Thymus (tissue), 11 donors: ENCODE data around the gene HOATZ. TPM values are rescaled to one million over a fixed set of nuclear protein-coding genes. Genes with fewer than 3 reads are reported as not detected.

Experiments used
- DNase-seq, 9 donors: peaks; one replicate each; pipeline ENCODE4 v3.0.0-alpha.2; 2013; ENCODE audit warnings: low spot score in 9 of 9, low read depth in 6 of 9, missing footprints in 1 of 9
- H3K27ac ChIP-seq, 2 donors: one replicate each; pipeline ENCODE4 v1.5.1; 2013; ENCODE audit warnings: control low read depth in 1 of 2, low read depth in 1 of 2, low read length in 1 of 2, mild to moderate bottlenecking in 1 of 2, moderate library complexity in 1 of 2
- H3K27me3 ChIP-seq, 2 donors: one replicate each; pipeline ENCODE4 v1.5.1; 2013; ENCODE audit warnings: low read length in 1 of 2; ENCODE audit not compliant: control insufficient read depth in 2 of 2, insufficient read depth in 1 of 2
- H3K36me3 ChIP-seq, 2 donors: one replicate each; pipeline ENCODE4 v1.5.1; 2013; ENCODE audit warnings: low read length in 1 of 2, mild to moderate bottlenecking in 1 of 2, moderate library complexity in 1 of 2; ENCODE audit not compliant: control insufficient read depth in 2 of 2, insufficient read depth in 2 of 2
- H3K4me1 ChIP-seq, 2 donors: one replicate each; pipeline ENCODE4 v1.5.1; 2013; ENCODE audit warnings: low read length in 2 of 2; ENCODE audit not compliant: control insufficient read depth in 2 of 2, insufficient read depth in 2 of 2
- H3K4me3 ChIP-seq, 2 donors: one replicate each; pipeline ENCODE4 v1.5.1; 2013; ENCODE audit warnings: low read length in 2 of 2, control low read depth in 1 of 2, mild to moderate bottlenecking in 1 of 2
- H3K9me3 ChIP-seq, 2 donors: one replicate each; pipeline ENCODE4 v1.5.1; 2013; ENCODE audit warnings: low read length in 1 of 2, mild to moderate bottlenecking in 1 of 2; ENCODE audit not compliant: control insufficient read depth in 2 of 2, insufficient read depth in 1 of 2
- WGBS: extraction: QIAGEN DNeasy Blood & Tissue Kit; methylation state at CpG from one replicate; pipeline ENCODE4 v1.1.7; 2013; 5-methylcytosine and 5-hydroxymethylcytosine counted together
- polyA plus RNA-seq: library from polyadenylated mRNA; stranded (reverse); fragments of 200-250 nt; gene quantifications from one replicate; pipeline ENCODE4 v1.2.3, GENCODE V29; 2013
- total RNA-seq: library from RNA; stranded (reverse); fragments of 120-200 nt; gene quantifications from one replicate; pipeline ENCODE4 v1.2.4, GENCODE V29; 2013
- donor health status: healthy.

The HOATZ gene
- total and polyA plus RNA-seq, 2 donors, result 0.19 to 1.2 TPM

DNA sequence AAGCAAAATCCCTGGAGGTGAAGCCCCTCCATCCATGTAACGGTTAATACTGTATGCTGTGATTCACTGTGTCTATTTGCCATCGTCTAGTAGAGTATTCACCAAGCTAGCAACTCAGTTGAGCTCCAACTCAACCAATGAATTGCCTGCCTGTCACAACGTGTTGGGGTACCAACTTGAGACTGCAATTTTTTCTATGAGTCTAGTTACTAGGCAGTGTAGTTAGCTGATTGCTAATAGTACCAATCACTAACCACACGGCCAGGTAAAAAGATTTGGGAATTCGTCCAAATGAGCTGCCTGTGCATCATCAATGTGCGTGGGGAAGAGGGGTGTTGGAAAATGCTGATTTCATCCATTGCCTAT is 1.4 kb upstream of the HOATZ start:
- whole genome bisulfite sequencing, result 40% methylated on average over 6 of the region's 6 CpGs
- Histone ChIP-seq H3K4me1 (peaks cover 6 to 11% of the 10 kb centered on the region in 2 donors), H3K9me3 (no peaks in the 10 kb centered on the region), H3K4me3 (no peak overlapping the region), H3K27me3 (peaks cover 32 to 43% of the 10 kb centered on the region in 2 donors), H3K36me3 (no peaks in the 10 kb centered on the region), H3K27ac (no peak overlapping the region)
- DNase-seq, result no peak

DNA sequence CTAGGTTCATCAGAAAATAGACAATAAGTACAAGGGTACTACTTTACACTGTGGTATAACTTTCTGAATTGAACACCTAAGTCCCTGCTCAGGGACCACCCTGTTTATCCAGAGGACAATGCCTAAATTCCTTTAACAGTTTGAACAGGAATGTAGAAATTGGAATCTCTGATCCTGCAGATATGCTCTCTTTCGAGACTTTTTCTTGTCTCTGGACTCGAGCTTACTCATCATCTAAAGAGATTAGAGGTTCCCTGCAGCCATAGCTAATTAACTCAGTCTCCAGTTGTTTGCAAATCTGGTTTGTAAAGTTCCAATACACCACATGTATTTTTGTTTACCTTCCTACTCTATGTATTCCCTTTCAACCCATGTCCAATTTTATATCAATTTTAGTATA is 1.0 kb downstream of the HOATZ start:
- peaks cover 32 to 38% of the 10 kb centered on the region in 2 donors for H3K27me3 ChIP-seq
- WGBS, result 93% methylated on average over 2 of the region's 2 CpGs
- no peak overlapping the region for H3K4me3 ChIP-seq

DNA sequence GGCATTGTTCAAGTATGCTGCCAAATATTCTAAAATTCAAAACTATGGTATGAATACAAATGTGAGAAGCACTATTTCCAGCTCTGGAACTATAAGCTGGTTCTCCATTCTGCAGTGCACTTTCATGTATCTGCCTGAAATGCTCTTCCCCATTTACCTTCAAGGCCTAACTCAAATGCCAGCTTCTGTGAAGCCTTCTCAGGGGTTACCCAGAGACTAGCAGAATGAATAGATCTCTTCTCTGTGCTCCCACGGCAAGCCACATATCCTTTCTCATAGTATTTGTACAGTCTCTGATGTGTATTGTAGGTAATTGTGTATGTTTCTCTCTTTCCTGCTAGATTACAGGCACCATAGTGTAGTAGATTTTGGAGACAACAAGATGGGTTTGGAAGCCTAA is 4.1 kb downstream of the HOATZ start:
- no peak overlapping the region for H3K27ac ChIP-seq
- H3K9me3 ChIP-seq, result no peaks in the 10 kb centered on the region
- no peaks in the 10 kb centered on the region for H3K36me3 ChIP-seq
- peaks cover 3 to 8% of the 10 kb centered on the region in 2 donors for H3K4me1 ChIP-seq
- no peak overlapping the region for H3K4me3 ChIP-seq
- WGBS, result 98% methylated on average over 1 of the region's 1 CpG
- H3K27me3 ChIP-seq, result peaks cover 13 to 15% of the 10 kb centered on the region in 2 donors
- no peak for DNase-seq

More for the DNA sequence above, 1.0 kb downstream of the HOATZ start:
- no peaks in the 10 kb centered on the region for H3K36me3 ChIP-seq
- DNase-seq, result no peak
- no peaks in the 10 kb centered on the region for H3K9me3 ChIP-seq
- peaks cover 6 to 11% of the 10 kb centered on the region in 2 donors for H3K4me1 ChIP-seq
- H3K27ac ChIP-seq, result no peak overlapping the region

DNA sequence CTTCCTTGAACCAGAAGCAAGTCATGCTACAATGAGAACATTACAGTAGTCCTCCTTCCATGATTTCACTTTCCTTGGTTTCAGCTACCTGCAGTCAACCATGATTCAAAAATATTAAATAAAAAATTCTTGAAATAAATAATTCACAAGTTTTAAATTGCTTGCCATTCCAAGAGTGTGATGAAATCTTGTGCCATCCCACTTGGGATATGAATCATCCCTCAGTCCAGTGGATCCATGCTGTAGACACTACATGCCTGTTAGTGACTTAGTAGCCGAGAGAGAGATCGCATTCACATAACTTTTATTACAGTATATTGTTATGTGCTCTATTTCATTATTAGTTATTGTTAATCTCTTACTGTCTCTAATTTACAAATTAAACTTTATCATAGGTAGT is 6.0 kb downstream of the HOATZ start:
- no peak overlapping the region for H3K27ac ChIP-seq
- no peak for DNase-seq
- H3K4me1 ChIP-seq, result no peaks in the 10 kb centered on the region
- H3K4me3 ChIP-seq, result no peak overlapping the region
- H3K27me3 ChIP-seq, result no peaks in the 10 kb centered on the region
- no peaks in the 10 kb centered on the region for H3K9me3 ChIP-seq
- no peaks in the 10 kb centered on the region for H3K36me3 ChIP-seq
- 97% methylated on average over 2 of the region's 2 CpGs for WGBS

DNA sequence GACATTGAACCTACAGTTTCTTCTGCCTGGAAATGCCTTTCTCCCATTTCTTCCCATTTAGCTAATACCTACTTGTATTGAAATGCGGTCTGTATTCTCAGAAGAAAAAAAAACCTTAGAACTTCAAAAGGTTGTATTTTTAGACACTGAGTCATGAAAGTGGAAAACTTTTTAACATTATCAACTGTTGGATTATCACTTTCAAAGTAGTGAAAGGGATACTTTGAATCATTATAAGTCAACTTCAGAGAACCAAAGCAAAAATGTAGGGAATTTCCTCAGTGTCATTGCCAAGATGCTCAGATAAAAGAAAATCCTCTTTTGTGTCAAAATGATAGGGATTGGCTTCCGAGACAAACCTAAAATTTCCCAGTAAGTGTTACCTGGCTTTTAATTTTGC is 6.6 kb downstream of the HOATZ start:
- Histone ChIP-seq H3K36me3 (no peaks in the 10 kb centered on the region), H3K4me1 (no peaks in the 10 kb centered on the region), H3K9me3 (no peaks in the 10 kb centered on the region), H3K27me3 (no peaks in the 10 kb centered on the region), H3K27ac (no peak overlapping the region), H3K4me3 (no peak overlapping the region)
- no peak for DNase-seq
- 94% methylated on average over 2 of the region's 2 CpGs for WGBS

DNA sequence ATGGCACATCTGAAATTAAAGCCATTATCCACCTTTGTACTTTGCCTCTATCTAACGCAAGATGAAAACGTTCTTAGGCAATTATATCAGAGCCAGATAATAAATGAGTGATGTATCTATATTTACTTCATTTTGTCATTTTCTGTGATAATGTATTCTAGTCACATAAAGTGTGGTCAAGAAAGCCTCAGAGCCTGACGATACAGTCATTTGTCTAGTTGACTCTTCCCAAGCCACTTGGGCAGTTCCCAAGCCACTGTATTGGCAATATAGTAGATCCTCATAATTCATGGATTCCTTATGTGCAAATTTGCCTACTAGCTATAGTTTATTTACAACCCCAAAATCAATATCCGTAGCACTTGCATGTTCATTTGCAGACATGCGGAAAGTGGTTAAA is 7.8 kb downstream of the HOATZ start:
- no peak overlapping the region for H3K27ac ChIP-seq
- no peaks in the 10 kb centered on the region for H3K9me3 ChIP-seq
- WGBS, result 98% methylated on average over 5 of the region's 5 CpGs
- H3K27me3 ChIP-seq, result no peaks in the 10 kb centered on the region
- H3K4me3 ChIP-seq, result no peak overlapping the region
- no peak for DNase-seq
- no peaks in the 10 kb centered on the region for H3K36me3 ChIP-seq
- H3K4me1 ChIP-seq, result no peaks in the 10 kb centered on the region

DNA sequence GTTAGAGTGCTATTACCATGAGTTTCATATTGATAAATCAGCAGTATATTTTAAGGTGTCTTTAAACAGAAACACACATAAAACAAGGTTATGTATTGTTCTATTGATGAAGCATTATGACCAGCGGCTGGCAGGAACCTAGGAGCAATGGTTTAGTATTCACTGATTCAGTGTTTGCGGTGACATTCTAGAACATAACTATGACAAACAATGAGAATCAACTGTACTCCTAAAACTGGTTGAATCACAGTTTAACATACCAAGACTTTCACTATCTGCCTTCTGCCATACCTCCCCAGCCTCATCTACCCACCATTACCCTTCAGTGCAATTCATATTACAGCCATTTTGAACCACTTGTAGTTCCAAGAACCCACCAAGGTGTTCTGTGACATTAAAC is 8.8 kb downstream of the HOATZ start:
- Histone ChIP-seq H3K27ac (no peak overlapping the region), H3K4me3 (no peak overlapping the region), H3K36me3 (no peaks in the 10 kb centered on the region), H3K4me1 (peaks cover 0 to 4% of the 10 kb centered on the region in 2 donors), H3K27me3 (no peaks in the 10 kb centered on the region), H3K9me3 (no peaks in the 10 kb centered on the region)
- 98% methylated on average over 2 of the region's 2 CpGs for WGBS
- no peak for DNase-seq

DNA sequence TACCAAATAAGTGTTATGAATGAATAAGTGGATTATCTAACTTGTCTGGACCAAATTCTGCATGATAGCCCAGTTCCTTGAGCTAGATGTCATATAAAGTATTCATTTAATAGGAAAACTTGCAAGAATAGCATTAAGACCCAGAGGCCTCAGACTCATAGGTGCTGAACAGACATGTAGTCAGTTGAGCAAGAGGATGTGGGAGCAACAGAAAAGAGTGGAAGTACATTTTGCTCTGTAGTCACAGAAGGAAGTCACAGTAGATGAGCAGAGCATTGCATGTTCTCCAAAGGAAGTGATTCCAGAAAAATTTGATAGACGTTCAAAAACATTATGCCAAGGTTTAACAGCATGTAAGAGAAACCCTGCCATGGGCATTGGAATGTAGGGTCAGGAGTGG is 9.5 kb downstream of the HOATZ start:
- H3K9me3 ChIP-seq, result no peaks in the 10 kb centered on the region
- no peak for DNase-seq
- peaks cover 0 to 7% of the 10 kb centered on the region in 2 donors for H3K4me1 ChIP-seq
- no peak overlapping the region for H3K27ac ChIP-seq
- H3K36me3 ChIP-seq, result no peaks in the 10 kb centered on the region
- H3K4me3 ChIP-seq, result no peak overlapping the region
- no peaks in the 10 kb centered on the region for H3K27me3 ChIP-seq
- WGBS, result 87% methylated on average over 1 of the region's 1 CpG

DNA sequence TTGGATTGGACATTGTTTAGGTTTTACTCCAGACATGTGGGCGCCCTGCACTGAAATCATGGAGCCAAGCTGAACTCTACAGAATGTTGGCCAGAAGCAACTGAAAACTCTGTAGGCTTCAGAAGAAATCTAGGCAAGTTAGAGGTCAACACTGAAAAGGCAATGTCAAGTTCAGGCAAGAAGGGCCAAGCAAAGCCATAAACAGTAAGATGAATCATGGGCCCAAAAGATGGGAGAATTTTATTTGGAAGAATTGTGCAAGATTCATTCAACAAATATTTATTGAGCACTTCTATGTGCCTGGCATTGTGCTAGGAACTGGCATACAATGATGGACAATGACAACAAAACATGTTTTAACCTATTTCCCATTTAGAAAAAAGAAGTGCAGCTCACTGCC is 10.9 kb downstream of the HOATZ start:
- Histone ChIP-seq H3K4me3 (no peak overlapping the region), H3K9me3 (no peaks in the 10 kb centered on the region), H3K36me3 (no peaks in the 10 kb centered on the region), H3K27ac (no peak overlapping the region), H3K4me1 (peaks cover 0 to 7% of the 10 kb centered on the region in 2 donors), H3K27me3 (no peaks in the 10 kb centered on the region)
- 100% methylated on average over 1 of the region's 1 CpG for WGBS
- DNase-seq, result no peak

DNA sequence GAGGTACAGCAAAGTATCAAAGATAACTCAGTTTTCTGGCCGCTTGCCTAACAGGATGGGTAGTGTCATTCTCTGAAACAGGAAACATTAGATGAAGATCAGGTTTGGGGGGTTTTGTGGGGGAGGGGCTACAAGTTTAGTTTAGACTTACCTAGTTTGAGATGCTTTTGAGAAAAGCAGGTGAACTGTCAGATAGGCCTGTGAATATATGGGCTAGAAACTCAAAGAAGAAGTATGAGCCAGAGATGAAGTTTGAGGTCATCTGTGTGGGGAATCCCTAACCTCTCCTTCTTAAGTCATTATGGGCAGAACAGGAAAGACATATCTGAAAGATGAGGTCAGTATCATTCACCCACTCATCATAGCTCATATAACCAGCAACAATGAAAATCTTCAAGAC is 11.9 kb downstream of the HOATZ start:
- no peak overlapping the region for H3K27ac ChIP-seq
- peaks cover 0 to 7% of the 10 kb centered on the region in 2 donors for H3K4me1 ChIP-seq
- H3K27me3 ChIP-seq, result no peaks in the 10 kb centered on the region
- no peaks in the 10 kb centered on the region for H3K36me3 ChIP-seq
- H3K4me3 ChIP-seq, result no peak overlapping the region
- no peak for DNase-seq
- WGBS, result 86% methylated on average over 1 of the region's 1 CpG
- H3K9me3 ChIP-seq, result no peaks in the 10 kb centered on the region
